ENCODE results near the gene GALNT18. TPM values are rescaled to one million over a fixed set of nuclear protein-coding genes. Genes with fewer than 3 reads are reported as not detected.

GALNT18 gene
- total and polyA plus RNA-seq, 2 donors (not counting 3 experiments of a cell fraction or from before 2014, with no cell fraction given) = 0.17 to 0.18 TPM

GRCh38 chr11:11454671-11455223 lies 167.1 kb downstream of the GALNT18 start:
- no peak overlapping the region for H3K9ac ChIP-seq (replicated peaks; ENCODE audit: extremely low read depth, insufficient read depth, low read length)
- H3K27ac ChIP-seq (ENCODE audit: insufficient read depth, low read depth, low read length) = no peak overlapping the region
- no peak overlapping the region for H3K4me2 ChIP-seq (ENCODE audit: insufficient read depth, low read length)
- CTCF ChIA-PET = no interaction called here
- no peaks in the 10 kb centered on the region for H3K9me3 ChIP-seq (replicated peaks; ENCODE audit: control insufficient read depth, insufficient read depth, low read length)
- no peaks in the 10 kb centered on the region for H3K79me2 ChIP-seq (ENCODE audit: control insufficient read depth, insufficient read depth, low read length)
- no TSS peak for BruUV-seq (replicated peaks)
- FAIRE-seq = no peak
- H2AFZ ChIP-seq (ENCODE audit: low read depth, low read length) = no peak overlapping the region
- intact Hi-C loops (cut with micrococcal nuclease) = no loop called here
- no peaks in the 10 kb centered on the region for H3K27me3 ChIP-seq (ENCODE audit: control insufficient read depth in 2 of 2, insufficient read depth in 2 of 2, low read length in 2 of 2)
- no peak overlapping the region for H3K4me3 ChIP-seq (replicated peaks in 1 of 3; ENCODE audit: insufficient read depth in 1 of 3, low read depth in 1 of 3, low read length in 3 of 3)
- TF ChIP-seq FOS (IDR thresholded peaks at IDR 0.05; ENCODE audit: borderline replicate concordance, insufficient read depth, low read length) = no peak
- no peak for TF ChIP-seq EZH2 (IDR thresholded peaks at IDR 0.05; ENCODE audit: borderline replicate concordance, low read depth, low read length, severe bottlenecking)
- no peak for TF ChIP-seq GATA2 (IDR thresholded peaks at IDR 0.05; ENCODE audit: insufficient read depth, insufficient read length, low read depth, low read length)
- TF ChIP-seq MAX (IDR thresholded peaks at IDR 0.05; ENCODE audit: insufficient read depth, insufficient read length) = no peak
- TF ChIP-seq MYC (IDR thresholded peaks at IDR 0.05; ENCODE audit: low read depth, low read length) = no peak
- no peak for TF ChIP-seq POLR2A (IDR thresholded peaks at IDR 0.05; ENCODE audit: low read depth, low read length)
- no peak for TF ChIP-seq JUN (IDR thresholded peaks at IDR 0.05; ENCODE audit: borderline replicate concordance, insufficient read depth, insufficient read length, low read depth)
- TF ChIP-seq POLR2AphosphoS5 (IDR thresholded peaks at IDR 0.05; ENCODE audit: insufficient read depth, low read depth, low read length) = no peak
- TF ChIP-seq CTCF (IDR thresholded peaks at IDR 0.05; ENCODE audit: extremely low read depth in 1 of 2, insufficient read depth in 1 of 2, low read depth in 1 of 2, low read length in 2 of 2) = no peak
- H4K20me1 ChIP-seq (replicated peaks; ENCODE audit: control insufficient read depth, extremely low read depth, insufficient read depth, low read length) = no peaks in the 10 kb centered on the region
- no peaks in the 10 kb centered on the region for H3K9me1 ChIP-seq (replicated peaks; ENCODE audit: control insufficient read depth, extremely low read depth, insufficient read depth, low read length)
- dilution Hi-C loops (cut with MboI; ENCODE audit: extremely low pct_ligation_motif_present, low sequenced_read_pairs) = no loop called here
- POLR2A ChIA-PET = no interaction called here
- no peaks in the 10 kb centered on the region for H3K4me1 ChIP-seq (ENCODE audit: control insufficient read depth, extremely low read depth, insufficient read depth, low read length)
- no peak for DNase-seq (ENCODE audit: low read depth, low spot score)
- H3K36me3 ChIP-seq (ENCODE audit: control insufficient read depth in 2 of 2, extremely low read depth in 1 of 2, insufficient read depth in 2 of 2, low read length in 2 of 2) = no peaks in the 10 kb centered on the region

All from endothelial cell of umbilical vein (primary cell).